DND-41 (cell line): Measurements from ENCODE around the gene TDRD7.
"Not testable (repeated sequence)": the region's sequence is repeated elsewhere in the genome, so short reads cannot be mapped to it uniquely, and the experiment has no call there.

Experiments used
- CTCF ChIP-seq: IDR thresholded peaks from 2 replicates; pipeline ENCODE4 v1.5.1; 2012; ENCODE audit warnings: borderline replicate concordance, low read length, moderate library complexity, mild to moderate bottlenecking; ENCODE audit not compliant: poor library complexity, severe bottlenecking; ENCODE audit errors: extremely low read depth
- EZH2 ChIP-seq: IDR thresholded peaks from 3 replicates; pipeline ENCODE4 v1.6.1; 2012; ENCODE audit warnings: borderline replicate concordance, low read depth, mild to moderate bottlenecking, moderate library complexity, low read length, inconsistent platforms; ENCODE audit not compliant: severe bottlenecking

- TF ChIP-seq CTCF, EZH2: not testable (repeated sequence)
Measured at GRCh38 chr9:97498846-97499245, 87.0 kb downstream of the TDRD7 start.
